B cell (primary cell): ENCODE results near the gene MIPEP.

Source experiments
- CTCF ChIP-seq: fragments of 200-600 bp; IDR thresholded peaks from one replicate; pipeline ENCODE4 v1.8.0; 2022; ENCODE audit warnings: antibody characterized with exemption, mild to moderate bottlenecking
- EZH2 ChIP-seq: IDR thresholded peaks from 2 replicates; pipeline ENCODE4 v1.6.1; 2012; ENCODE audit warnings: borderline replicate concordance, low read depth, mild to moderate bottlenecking, moderate library complexity, low read length; ENCODE audit not compliant: insufficient read depth, poor library complexity, severe bottlenecking

GRCh38 chr13:23731709-23732108 is 157.5 kb downstream of the MIPEP start:
- TF ChIP-seq CTCF, result no peak
- no peak for TF ChIP-seq EZH2
